ENCODE data around the gene HES1. TPM values are rescaled to one million over a fixed set of nuclear protein-coding genes. Genes with fewer than 3 reads are reported as not detected.

The HES1 gene
- total and polyA plus RNA-seq, 9 of the 15 experiments (the other 6 are each of a cell fraction or from before 2014, with no cell fraction given): 3.4 to 37.0 (median 19.3) TPM

DNA sequence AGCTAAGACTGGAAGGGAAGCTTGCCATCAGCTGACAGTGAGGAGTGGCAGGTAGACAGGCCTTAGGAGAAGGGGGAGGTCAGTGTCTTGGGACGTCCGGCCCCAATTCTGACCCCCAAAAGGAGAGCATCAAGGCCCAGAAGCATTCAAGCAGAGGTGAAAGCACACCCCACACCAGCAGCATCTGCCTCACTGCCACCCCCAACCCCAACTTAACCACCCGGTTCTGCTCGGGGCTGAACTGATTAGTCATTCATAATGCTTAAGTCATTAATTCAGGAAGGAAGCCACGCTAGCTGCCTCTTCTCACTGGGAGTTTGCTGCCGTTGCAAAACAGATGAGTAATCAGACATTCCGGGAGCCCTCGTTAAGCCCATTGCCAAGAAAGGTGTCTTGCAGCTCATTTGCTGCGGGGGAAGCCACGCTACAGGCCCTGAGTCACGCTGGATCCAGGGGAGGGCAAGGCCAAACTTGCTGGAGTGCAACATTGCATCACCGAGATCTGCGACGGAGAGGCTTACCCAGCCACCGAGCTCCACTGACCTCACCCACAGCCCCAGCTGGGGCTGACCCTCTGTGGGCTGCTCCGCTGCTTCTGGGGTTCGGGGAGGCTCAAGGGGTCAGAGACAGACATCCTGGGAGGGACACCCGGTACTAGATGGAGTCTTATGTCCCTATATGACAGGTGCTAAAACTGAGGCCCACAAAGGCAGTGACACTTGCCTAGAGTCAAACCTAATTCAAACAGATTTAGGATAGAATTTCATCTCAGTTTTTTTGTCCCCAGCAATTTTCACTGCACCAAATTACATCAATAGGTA lies 46.4 kb upstream of the HES1 start (continued):
- TF ChIP-seq TSC22D4 (tag; IDR thresholded peaks at IDR 0.05): no peak
- peak; percentile 25 for TF ChIP-seq CHD4 (IDR thresholded peaks at IDR 0.05; ENCODE audit: insufficient read depth, insufficient replicate concordance, low read depth, low read length, poor library complexity, severe bottlenecking)
- no peak for TF ChIP-seq ZNF282 (CRISPR knock-in tag; IDR thresholded peaks at IDR 0.05)
- TF ChIP-seq, protein P1, sequence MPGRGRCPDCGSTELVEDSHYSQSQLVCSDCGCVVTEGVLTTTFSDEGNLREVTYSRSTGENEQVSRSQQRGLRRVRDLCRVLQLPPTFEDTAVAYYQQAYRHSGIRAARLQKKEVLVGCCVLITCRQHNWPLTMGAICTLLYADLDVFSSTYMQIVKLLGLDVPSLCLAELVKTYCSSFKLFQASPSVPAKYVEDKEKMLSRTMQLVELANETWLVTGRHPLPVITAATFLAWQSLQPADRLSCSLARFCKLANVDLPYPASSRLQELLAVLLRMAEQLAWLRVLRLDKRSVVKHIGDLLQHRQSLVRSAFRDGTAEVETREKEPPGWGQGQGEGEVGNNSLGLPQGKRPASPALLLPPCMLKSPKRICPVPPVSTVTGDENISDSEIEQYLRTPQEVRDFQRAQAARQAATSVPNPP (IDR thresholded peaks at IDR 0.05; ENCODE audit: borderline replicate concordance, insufficient read depth, insufficient read length): no peak
- TF ChIP-seq SMARCA5 (IDR thresholded peaks at IDR 0.05): no peak
- no peak for TF ChIP-seq ZFP1 (CRISPR knock-in tag; IDR thresholded peaks at IDR 0.05)
- no peak for TF ChIP-seq DDX20 (tag; IDR thresholded peaks at IDR 0.05; ENCODE audit: low read depth)
- TF ChIP-seq, protein P2, sequence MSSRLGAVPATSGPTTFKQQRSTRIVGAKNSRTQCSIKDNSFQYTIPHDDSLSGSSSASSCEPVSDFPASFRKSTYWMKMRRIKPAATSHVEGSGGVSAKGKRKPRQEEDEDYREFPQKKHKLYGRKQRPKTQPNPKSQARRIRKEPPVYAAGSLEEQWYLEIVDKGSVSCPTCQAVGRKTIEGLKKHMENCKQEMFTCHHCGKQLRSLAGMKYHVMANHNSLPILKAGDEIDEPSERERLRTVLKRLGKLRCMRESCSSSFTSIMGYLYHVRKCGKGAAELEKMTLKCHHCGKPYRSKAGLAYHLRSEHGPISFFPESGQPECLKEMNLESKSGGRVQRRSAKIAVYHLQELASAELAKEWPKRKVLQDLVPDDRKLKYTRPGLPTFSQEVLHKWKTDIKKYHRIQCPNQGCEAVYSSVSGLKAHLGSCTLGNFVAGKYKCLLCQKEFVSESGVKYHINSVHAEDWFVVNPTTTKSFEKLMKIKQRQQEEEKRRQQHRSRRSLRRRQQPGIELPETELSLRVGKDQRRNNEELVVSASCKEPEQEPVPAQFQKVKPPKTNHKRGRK (tag; IDR thresholded peaks at IDR 0.05): no peak
- TF ChIP-seq HDAC3 (IDR thresholded peaks at IDR 0.05; ENCODE audit: borderline replicate concordance, partially characterized antibody): peak; percentile 68
- no peak for TF ChIP-seq ZFPM2 (CRISPR knock-in tag; IDR thresholded peaks at IDR 0.05)
- TF ChIP-seq TRIM24 (IDR thresholded peaks at IDR 0.05): peak; percentile 82 to 93
- TF ChIP-seq ZNF75A (CRISPR knock-in tag; IDR thresholded peaks at IDR 0.05): no peak
- TF ChIP-seq ZSCAN32 (CRISPR knock-in tag; IDR thresholded peaks at IDR 0.05): peak; percentile 86
- peak; percentile 54; the same call in 1 of the 2 replicates for TF ChIP-seq ZNF239 (CRISPR knock-in tag; IDR thresholded peaks at IDR 0.05)
- TF ChIP-seq ZC3H8 (IDR thresholded peaks at IDR 0.05): no peak
- TF ChIP-seq ZNF655 (CRISPR knock-in tag; IDR thresholded peaks at IDR 0.05): no peak
- TF ChIP-seq, protein P3, sequence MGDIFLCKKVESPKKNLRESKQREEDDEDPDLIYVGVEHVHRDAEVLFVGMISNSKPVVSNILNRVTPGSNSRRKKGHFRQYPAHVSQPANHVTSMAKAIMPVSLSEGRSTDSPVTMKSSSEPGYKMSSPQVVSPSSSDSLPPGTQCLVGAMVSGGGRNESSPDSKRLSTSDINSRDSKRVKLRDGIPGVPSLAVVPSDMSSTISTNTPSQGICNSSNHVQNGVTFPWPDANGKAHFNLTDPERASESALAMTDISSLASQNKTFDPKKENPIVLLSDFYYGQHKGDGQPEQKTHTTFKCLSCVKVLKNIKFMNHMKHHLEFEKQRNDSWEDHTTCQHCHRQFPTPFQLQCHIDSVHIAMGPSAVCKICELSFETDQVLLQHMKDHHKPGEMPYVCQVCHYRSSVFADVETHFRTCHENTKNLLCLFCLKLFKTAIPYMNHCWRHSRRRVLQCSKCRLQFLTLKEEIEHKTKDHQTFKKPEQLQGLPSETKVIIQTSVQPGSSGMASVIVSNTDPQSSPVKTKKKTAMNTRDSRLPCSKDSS (IDR thresholded peaks at IDR 0.05; ENCODE audit: low read depth, partially characterized antibody): no peak
- TF ChIP-seq, protein P4, sequence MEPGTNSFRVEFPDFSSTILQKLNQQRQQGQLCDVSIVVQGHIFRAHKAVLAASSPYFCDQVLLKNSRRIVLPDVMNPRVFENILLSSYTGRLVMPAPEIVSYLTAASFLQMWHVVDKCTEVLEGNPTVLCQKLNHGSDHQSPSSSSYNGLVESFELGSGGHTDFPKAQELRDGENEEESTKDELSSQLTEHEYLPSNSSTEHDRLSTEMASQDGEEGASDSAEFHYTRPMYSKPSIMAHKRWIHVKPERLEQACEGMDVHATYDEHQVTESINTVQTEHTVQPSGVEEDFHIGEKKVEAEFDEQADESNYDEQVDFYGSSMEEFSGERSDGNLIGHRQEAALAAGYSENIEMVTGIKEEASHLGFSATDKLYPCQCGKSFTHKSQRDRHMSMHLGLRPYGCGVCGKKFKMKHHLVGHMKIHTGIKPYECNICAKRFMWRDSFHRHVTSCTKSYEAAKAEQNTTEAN (CRISPR knock-in tag; IDR thresholded peaks at IDR 0.05): no peak
- TF ChIP-seq ZNF41 (CRISPR knock-in tag; conservative IDR thresholded peaks at IDR 0.05): no peak
- TF ChIP-seq ZNF695 (CRISPR knock-in tag; IDR thresholded peaks at IDR 0.05): no peak
- peak; percentile 95 for TF ChIP-seq L3MBTL2 (IDR thresholded peaks at IDR 0.05)
